ENCODE data around the gene WDR86.
A peak's percentile ranks its signal among the peaks of the same experiment; 100 is the strongest.

WDR86 gene

DNA sequence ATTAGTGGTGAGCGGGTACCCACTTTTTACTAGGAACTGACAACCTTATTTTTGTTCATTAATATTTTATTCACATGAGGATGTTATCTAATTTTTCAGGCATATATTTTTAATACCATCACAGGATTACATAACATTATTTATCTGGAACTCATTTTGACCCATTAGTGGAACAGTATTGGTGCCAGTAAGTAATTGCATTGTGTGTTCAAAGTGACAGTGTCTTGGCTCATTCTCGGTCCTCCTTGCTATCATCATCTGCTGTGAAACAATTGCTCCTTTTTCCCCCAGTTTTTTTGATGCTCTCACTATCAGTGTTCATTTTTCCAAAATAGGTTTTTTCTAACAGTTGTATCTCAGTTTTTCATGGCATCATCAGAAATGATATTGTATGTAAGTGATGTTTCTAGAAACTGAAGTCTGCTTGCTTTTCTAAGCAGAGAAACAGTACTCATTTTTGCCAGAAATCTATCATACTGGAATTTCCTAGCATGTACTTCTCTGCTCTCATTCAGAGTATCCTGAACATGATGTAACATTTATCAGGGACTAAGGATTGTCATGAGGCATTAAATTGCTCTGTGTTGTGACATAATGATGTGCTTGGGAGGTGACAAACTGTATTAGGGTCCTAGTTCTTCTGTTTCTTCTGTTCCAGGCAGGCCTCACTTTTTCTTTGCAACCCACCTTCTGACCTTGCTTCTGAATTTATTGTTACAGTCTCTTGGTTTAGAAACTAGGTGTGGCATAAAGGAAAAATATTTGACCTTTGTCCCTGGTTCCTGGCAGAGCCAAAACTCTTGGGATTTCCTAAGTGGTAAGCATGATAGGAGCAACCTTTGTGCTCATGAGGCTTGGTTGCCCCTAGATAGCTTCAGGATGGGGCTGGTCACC is 64.0 kb downstream of the WDR86 start:
- Histone ChIP-seq H3K9me3 (ENCODE audit: control insufficient read depth, insufficient read depth, low read length) (no peaks in the 10 kb centered on the region), H3K4me2 (ENCODE audit: low read length) (no peak overlapping the region), H3K27ac (ENCODE audit: low read depth, low read length) (0 out of 2 replicates have a peak overlapping the region, but pooled peaks have one; percentile 7), H3K27me3 (ENCODE audit: control insufficient read depth, low read length) (no peaks in the 10 kb centered on the region), H3K9me2 (replicated peaks; ENCODE audit: control insufficient read depth, low read length) (no peaks in the 10 kb centered on the region), H4K20me1 (ENCODE audit: control insufficient read depth, insufficient read depth, low read depth, low read length) (no peaks in the 10 kb centered on the region), H3K79me2 (ENCODE audit: control insufficient read depth, low read length) (peaks cover 45% of the 10 kb centered on the region), H3K4me3 (ENCODE audit: low read length) (no peak overlapping the region), H3K36me3 (ENCODE audit: control insufficient read depth, low read length) (peaks cover 48% of the 10 kb centered on the region), H3K4me1 (ENCODE audit: control insufficient read depth, low read length) (peaks cover 68% of the 10 kb centered on the region), H3F3A (ENCODE audit: control insufficient read depth, insufficient read depth) (peaks cover 38% of the 10 kb centered on the region)
- no peak for TF ChIP-seq EZH2phosphoT487 (IDR thresholded peaks at IDR 0.05; ENCODE audit: borderline replicate concordance, low read length)
- TF ChIP-seq, protein P1, sequence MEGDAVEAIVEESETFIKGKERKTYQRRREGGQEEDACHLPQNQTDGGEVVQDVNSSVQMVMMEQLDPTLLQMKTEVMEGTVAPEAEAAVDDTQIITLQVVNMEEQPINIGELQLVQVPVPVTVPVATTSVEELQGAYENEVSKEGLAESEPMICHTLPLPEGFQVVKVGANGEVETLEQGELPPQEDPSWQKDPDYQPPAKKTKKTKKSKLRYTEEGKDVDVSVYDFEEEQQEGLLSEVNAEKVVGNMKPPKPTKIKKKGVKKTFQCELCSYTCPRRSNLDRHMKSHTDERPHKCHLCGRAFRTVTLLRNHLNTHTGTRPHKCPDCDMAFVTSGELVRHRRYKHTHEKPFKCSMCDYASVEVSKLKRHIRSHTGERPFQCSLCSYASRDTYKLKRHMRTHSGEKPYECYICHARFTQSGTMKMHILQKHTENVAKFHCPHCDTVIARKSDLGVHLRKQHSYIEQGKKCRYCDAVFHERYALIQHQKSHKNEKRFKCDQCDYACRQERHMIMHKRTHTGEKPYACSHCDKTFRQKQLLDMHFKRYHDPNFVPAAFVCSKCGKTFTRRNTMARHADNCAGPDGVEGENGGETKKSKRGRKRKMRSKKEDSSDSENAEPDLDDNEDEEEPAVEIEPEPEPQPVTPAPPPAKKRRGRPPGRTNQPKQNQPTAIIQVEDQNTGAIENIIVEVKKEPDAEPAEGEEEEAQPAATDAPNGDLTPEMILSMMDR (IDR thresholded peaks at IDR 0.05; ENCODE audit: low read depth, low read length, poor library complexity, severe bottlenecking), result no peak

DNA sequence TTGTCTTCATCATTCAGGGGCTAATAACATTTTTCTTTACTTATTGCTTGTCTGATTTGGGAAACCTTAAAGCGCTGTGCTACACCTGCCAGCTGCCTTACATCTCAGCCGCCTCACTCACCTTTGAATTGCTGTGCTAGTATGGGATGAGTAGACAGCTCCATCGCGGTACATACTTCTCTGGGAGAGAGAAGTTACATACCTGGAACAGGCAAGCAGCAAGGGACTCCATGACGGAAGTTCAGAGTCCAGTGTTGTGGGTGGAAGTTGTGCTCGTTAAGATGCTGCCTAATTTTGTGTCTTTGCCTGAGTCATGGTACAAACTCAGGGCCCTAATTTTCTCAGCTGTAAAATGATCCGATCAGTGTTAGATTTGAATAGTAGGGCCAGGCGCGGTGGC is 66.3 kb downstream of the WDR86 start:
- Histone ChIP-seq H3K4me2 (ENCODE audit: low read length) (peak overlapping the region; percentile 67), H3K27ac (ENCODE audit: low read depth, low read length) (no peak overlapping the region; the same call in 1 of the 2 replicates), H4K20me1 (ENCODE audit: control insufficient read depth, insufficient read depth, low read depth, low read length) (no peaks in the 10 kb centered on the region), H3K79me2 (ENCODE audit: control insufficient read depth, low read length) (peaks cover 41% of the 10 kb centered on the region), H3F3A (ENCODE audit: control insufficient read depth, insufficient read depth) (peaks cover 20% of the 10 kb centered on the region), H3K9me2 (replicated peaks; ENCODE audit: control insufficient read depth, low read length) (no peaks in the 10 kb centered on the region), H3K9me3 (ENCODE audit: control insufficient read depth, insufficient read depth, low read length) (peaks cover 6% of the 10 kb centered on the region; the same call in 1 of the 2 replicates), H3K36me3 (ENCODE audit: control insufficient read depth, low read length) (peaks cover 33% of the 10 kb centered on the region), H3K4me3 (ENCODE audit: low read length) (peak overlapping the region; percentile 84), H3K4me1 (ENCODE audit: control insufficient read depth, low read length) (peaks cover 63% of the 10 kb centered on the region), H3K27me3 (ENCODE audit: control insufficient read depth, low read length) (no peaks in the 10 kb centered on the region)
- TF ChIP-seq EZH2phosphoT487 (IDR thresholded peaks at IDR 0.05; ENCODE audit: borderline replicate concordance, low read length), result no peak
- TF ChIP-seq, protein P1 (IDR thresholded peaks at IDR 0.05; ENCODE audit: low read depth, low read length, poor library complexity, severe bottlenecking), result no peak

DNA sequence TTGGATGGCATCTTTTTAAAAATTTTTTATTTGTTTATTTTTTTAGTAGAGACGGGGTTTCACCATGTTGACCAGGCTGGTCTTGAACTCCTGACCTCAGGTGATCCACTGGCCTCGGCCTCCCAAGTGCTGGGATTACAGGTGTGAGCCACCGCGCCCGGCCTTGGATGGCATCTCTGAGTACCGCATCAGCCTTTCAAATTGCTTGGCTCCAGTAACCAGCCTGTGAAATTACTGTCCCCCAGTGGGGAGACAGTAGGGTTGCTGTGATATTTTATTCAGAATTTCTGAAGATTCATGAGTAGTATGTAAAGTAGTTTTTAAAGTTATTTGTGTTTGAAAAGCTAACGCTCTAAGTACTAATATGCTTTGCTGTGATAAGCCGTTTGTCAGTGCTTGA is 67.0 kb downstream of the WDR86 start:
- Histone ChIP-seq H3K27ac (ENCODE audit: low read depth, low read length) (peak overlapping the region; percentile 31), H3F3A (ENCODE audit: control insufficient read depth, insufficient read depth) (peaks cover 20% of the 10 kb centered on the region), H3K36me3 (ENCODE audit: control insufficient read depth, low read length) (peaks cover 29% of the 10 kb centered on the region), H3K79me2 (ENCODE audit: control insufficient read depth, low read length) (peaks cover 36% of the 10 kb centered on the region), H3K27me3 (ENCODE audit: control insufficient read depth, low read length) (no peaks in the 10 kb centered on the region), H3K4me2 (ENCODE audit: low read length) (peak overlapping the region; percentile 67), H3K4me1 (ENCODE audit: control insufficient read depth, low read length) (peaks cover 56% of the 10 kb centered on the region), H3K9me3 (ENCODE audit: control insufficient read depth, insufficient read depth, low read length) (peaks cover 6% of the 10 kb centered on the region; the same call in 1 of the 2 replicates), H4K20me1 (ENCODE audit: control insufficient read depth, insufficient read depth, low read depth, low read length) (no peaks in the 10 kb centered on the region), H3K4me3 (ENCODE audit: low read length) (peak overlapping the region; percentile 84), H3K9me2 (replicated peaks; ENCODE audit: control insufficient read depth, low read length) (no peaks in the 10 kb centered on the region)
- TF ChIP-seq, protein P1 (IDR thresholded peaks at IDR 0.05; ENCODE audit: low read depth, low read length, poor library complexity, severe bottlenecking), result peak; percentile 18
- TF ChIP-seq EZH2phosphoT487 (IDR thresholded peaks at IDR 0.05; ENCODE audit: borderline replicate concordance, low read length), result no peak

All from DOHH2 (cell line).